CD4-positive, CD25-positive, alpha-beta regulatory T cell (primary cell): ENCODE results near the gene FUT7. TPM values are rescaled to one million over a fixed set of nuclear protein-coding genes. Genes with fewer than 3 reads are reported as not detected.
"Not testable (repeated sequence)": the region's sequence is repeated elsewhere in the genome, so short reads cannot be mapped to it uniquely, and the experiment has no call there.

Experiments
- ATAC-seq, 2 donors: fragments of 150-1000 bp; cut with Tn5 transposase; one replicate each; pipeline ENCODE4 v1.10.0; 2021; ENCODE audit warnings: low read depth in 2 of 2, moderate number of reproducible peaks in 2 of 2, moderate library complexity in 1 of 2
- DNase-seq, 3 donors: peaks; one replicate each; pipeline versions ENCODE4 v3.0.0 to v3.0.0-alpha.2; 2012 to 2022; ENCODE audit warnings: mixed read lengths in 1 of 3
- H3K27ac ChIP-seq: one replicate; pipeline ENCODE4 v1.7.0; 2013; ENCODE audit warnings: mild to moderate bottlenecking, low read length; ENCODE audit not compliant: insufficient read depth, poor library complexity, severe bottlenecking
- H3K27me3 ChIP-seq: one replicate; pipeline ENCODE4 v1.7.0; 2013; ENCODE audit warnings: low read length; ENCODE audit not compliant: control insufficient read depth, insufficient read depth
- H3K36me3 ChIP-seq: one replicate; pipeline ENCODE4 v1.7.0; 2013; ENCODE audit warnings: mild to moderate bottlenecking, low read length, moderate library complexity; ENCODE audit not compliant: control insufficient read depth, insufficient read depth
- H3K4me1 ChIP-seq: 2 replicates; pipeline ENCODE4 v1.7.0; 2013; ENCODE audit warnings: mild to moderate bottlenecking, low read length; ENCODE audit not compliant: insufficient read depth, control insufficient read depth, poor library complexity, severe bottlenecking
- H3K4me3 ChIP-seq: one replicate; pipeline ENCODE4 v1.7.0; 2013; ENCODE audit warnings: low read depth, mild to moderate bottlenecking, low read length, moderate library complexity
- H3K9me3 ChIP-seq, 2 experiments: 1 replicate in 1 of 2; 2 replicates in 1 of 2; pipeline ENCODE4 v1.7.0; 2013; ENCODE audit warnings: low read length in 2 of 2, mild to moderate bottlenecking in 1 of 2, moderate library complexity in 1 of 2; ENCODE audit not compliant: control insufficient read depth in 2 of 2
- H3K27ac Mint-ChIP-seq, 3 donors: one replicate each; pipeline ENCODE4 v1.8.0; 2020 to 2022; ENCODE audit warnings: mild to moderate bottlenecking in 3 of 3, mixed read lengths in 3 of 3, moderate library complexity in 2 of 3
- H3K27me3 Mint-ChIP-seq: one replicate; pipeline ENCODE4 v1.8.0; 2022; ENCODE audit warnings: mild to moderate bottlenecking, mixed read lengths
- H3K36me3 Mint-ChIP-seq: one replicate; pipeline ENCODE4 v1.8.0; 2020; ENCODE audit warnings: mixed read lengths
- H3K4me1 Mint-ChIP-seq, 4 donors: one replicate each; pipeline ENCODE4 v1.8.0; 2020 to 2022; ENCODE audit warnings: mixed read lengths in 4 of 4, mild to moderate bottlenecking in 1 of 4
- H3K4me3 Mint-ChIP-seq, 4 donors: one replicate each; pipeline ENCODE4 v1.8.0; 2020 to 2022; ENCODE audit warnings: mild to moderate bottlenecking in 4 of 4, mixed read lengths in 4 of 4, moderate library complexity in 3 of 4
- H3K9me3 Mint-ChIP-seq, 7 donors: one replicate each; pipeline ENCODE4 v1.8.0; 2020 to 2022; ENCODE audit warnings: mixed read lengths in 7 of 7, mild to moderate bottlenecking in 3 of 7, moderate library complexity in 2 of 7
- polyA plus RNA-seq, 4 donors: library from polyadenylated mRNA; unstranded; fragments of 300-500 nt; fragmentation: Illumina TruSeq; gene quantifications; one replicate each; pipeline ENCODE4 v1.2.3, GENCODE V29; 2021
- total RNA-seq: library from RNA; stranded (reverse); gene quantifications from one replicate; pipeline ENCODE4 v1.2.3, GENCODE V29; 2022

FUT7 gene
- total and polyA plus RNA-seq, 5 donors from 2014 or later = 15.2 to 79.0 (median 37.4) TPM

DNA sequence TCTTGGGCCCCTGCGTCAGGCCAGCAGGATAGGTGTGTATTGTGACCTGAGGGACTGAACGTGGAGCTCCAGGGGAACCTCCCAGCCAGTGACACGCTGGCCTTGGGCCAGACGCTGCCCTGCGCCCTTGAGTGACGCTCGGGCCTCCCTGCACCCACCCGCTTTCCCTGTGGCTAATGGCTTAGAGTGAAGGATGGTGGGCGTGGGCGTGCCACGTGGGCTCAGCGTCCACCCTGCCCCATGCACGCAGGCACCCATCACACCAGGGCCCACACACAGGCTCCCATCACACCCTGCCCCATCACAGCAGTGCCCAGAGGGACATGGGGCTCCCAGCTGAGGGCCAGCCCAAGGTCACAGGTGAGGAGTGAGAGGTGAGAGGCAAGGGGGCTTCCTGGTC is 5.1 kb upstream of the FUT7 start:
- Histone ChIP-seq H3K27ac (no peak overlapping the region), H3K27me3 (no peaks in the 10 kb centered on the region), H3K4me3 (no peak overlapping the region), H3K4me1 (peaks cover 32% of the 10 kb centered on the region), H3K36me3 (no peaks in the 10 kb centered on the region), H3K9me3 (no peaks in the 10 kb centered on the region)
- no peak overlapping the region for H3K27ac Mint-ChIP-seq
- H3K4me1 Mint-ChIP-seq = peaks cover 0 to 25% (median 13%) of the 10 kb centered on the region in 4 donors
- H3K27me3 Mint-ChIP-seq = no peaks in the 10 kb centered on the region
- no peaks in the 10 kb centered on the region for H3K9me3 Mint-ChIP-seq
- no peaks in the 10 kb centered on the region for H3K36me3 Mint-ChIP-seq
- ATAC-seq (no peak), DNase-seq (no peak)
- H3K4me3 Mint-ChIP-seq = no peak overlapping the region

DNA sequence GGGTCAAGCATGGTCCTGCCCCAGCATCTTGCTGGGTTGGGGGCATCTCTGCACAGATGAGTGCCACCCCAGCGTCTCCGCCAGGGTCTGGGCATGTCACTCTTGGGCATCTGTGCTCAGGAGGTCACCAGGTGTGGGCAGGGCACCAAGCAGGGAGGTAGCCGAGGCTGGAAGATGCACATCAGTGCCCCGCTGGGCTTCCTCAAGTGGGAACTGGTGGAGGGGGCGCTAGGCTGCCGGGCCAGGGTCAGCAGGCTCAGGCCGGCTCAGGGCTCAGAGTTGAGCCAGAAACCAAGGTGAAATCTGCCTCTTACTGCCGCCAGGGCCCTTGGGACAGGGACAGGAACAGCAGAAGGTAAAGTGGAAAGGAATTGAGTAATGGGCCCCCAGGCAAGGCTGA is 4.0 kb upstream of the FUT7 start:
- Mint-ChIP-seq H3K36me3 (no peaks in the 10 kb centered on the region), H3K9me3 (no peaks in the 10 kb centered on the region), H3K4me3 (no peak overlapping the region), H3K27me3 (no peaks in the 10 kb centered on the region), H3K27ac (no peak overlapping the region), H3K4me1 (peaks cover 0 to 31% (median 16%) of the 10 kb centered on the region in 4 donors)
- H3K36me3 ChIP-seq = no peaks in the 10 kb centered on the region
- H3K4me1 ChIP-seq = peaks cover 43% of the 10 kb centered on the region
- DNase-seq (no peak), ATAC-seq (no peak)
- no peak overlapping the region for H3K27ac ChIP-seq
- H3K9me3 ChIP-seq = no peaks in the 10 kb centered on the region
- H3K4me3 ChIP-seq = no peak overlapping the region
- no peaks in the 10 kb centered on the region for H3K27me3 ChIP-seq

DNA sequence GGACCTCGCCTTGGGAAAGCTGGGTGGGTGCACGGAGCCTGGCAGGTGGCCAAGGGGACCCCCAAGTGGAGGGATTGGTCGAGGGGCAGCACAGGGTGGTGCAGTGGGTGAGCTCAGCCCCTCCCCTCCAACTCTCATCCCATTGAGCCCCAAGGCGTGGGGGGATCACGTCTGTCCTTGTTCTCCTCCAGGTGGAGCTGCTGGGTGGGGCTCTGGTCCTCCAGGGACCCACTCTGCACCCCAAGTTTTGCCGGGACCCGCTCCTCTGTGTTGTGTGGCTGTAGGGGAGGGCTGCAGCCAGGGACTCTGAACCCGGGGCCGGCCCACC is 3.6 kb upstream of the FUT7 start:
- Histone ChIP-seq H3K27ac (no peak overlapping the region), H3K4me1 (peaks cover 48% of the 10 kb centered on the region), H3K9me3 (no peaks in the 10 kb centered on the region), H3K27me3 (no peaks in the 10 kb centered on the region), H3K4me3 (no peak overlapping the region), H3K36me3 (no peaks in the 10 kb centered on the region)
- H3K9me3 Mint-ChIP-seq = no peaks in the 10 kb centered on the region
- peaks cover 0 to 36% (median 19%) of the 10 kb centered on the region in 4 donors for H3K4me1 Mint-ChIP-seq
- H3K27me3 Mint-ChIP-seq = no peaks in the 10 kb centered on the region
- H3K27ac Mint-ChIP-seq = peak overlapping the region in 2 of 3 donors; percentile 35 to 79
- DNase-seq (no peak), ATAC-seq (no peak)
- H3K36me3 Mint-ChIP-seq = no peaks in the 10 kb centered on the region
- H3K4me3 Mint-ChIP-seq = peak overlapping the region in 2 of 4 donors; percentile 91 to 94

DNA sequence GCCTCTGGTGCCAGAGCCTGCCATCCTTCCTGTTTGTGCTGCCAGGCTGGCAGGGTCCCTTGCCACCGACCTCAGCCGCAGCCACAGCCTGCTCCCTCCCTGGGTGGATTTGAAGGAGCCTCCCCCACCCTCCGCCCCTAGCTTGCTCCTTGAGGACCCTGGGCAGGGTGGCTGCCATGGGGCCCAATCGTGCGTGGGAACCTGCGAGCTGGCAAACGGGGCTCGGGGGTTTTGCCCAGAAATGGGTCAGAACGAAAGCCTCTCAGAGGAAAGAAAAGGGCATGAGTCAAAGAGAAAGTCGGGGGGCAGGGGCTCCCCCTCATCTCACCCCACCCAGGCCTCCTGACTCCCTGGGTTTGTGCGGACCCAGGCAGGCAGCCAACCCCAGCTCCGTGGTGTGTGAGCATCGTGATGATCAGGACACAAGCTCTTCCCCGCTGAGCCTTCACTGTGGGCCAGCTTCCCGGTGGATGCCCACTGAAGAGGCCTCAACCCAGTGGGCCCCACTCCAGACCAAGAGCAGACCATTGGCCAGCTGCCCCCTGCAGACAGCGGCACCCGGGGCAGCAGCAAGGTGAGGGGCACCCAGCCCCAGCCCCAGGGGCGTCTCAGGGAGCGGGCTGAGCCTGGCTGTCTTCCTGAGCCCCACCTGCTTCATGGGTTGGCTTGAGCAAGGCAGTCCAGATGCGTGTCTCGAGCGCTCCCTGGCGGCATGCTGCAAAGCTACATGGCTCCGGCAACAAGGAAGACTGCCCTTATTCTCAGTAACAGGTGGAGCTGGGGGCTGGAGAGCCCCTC is 3.0 kb upstream of the FUT7 start:
- Mint-ChIP-seq H3K27me3 (no peaks in the 10 kb centered on the region), H3K4me3 (peak overlapping the region; percentile 78 to 94 (median 86)), H3K36me3 (no peaks in the 10 kb centered on the region), H3K27ac (peak overlapping the region in 2 of 3 donors; percentile 35 to 94), H3K9me3 (no peaks in the 10 kb centered on the region), H3K4me1 (peaks cover 0 to 38% (median 20%) of the 10 kb centered on the region in 4 donors)
- Histone ChIP-seq H3K4me3 (peak overlapping the region; percentile 37), H3K4me1 (peaks cover 53% of the 10 kb centered on the region), H3K9me3 (no peaks in the 10 kb centered on the region), H3K27me3 (no peaks in the 10 kb centered on the region), H3K36me3 (no peaks in the 10 kb centered on the region), H3K27ac (peak overlapping the region; percentile 82)
- ATAC-seq (peak; percentile 80 to 86), DNase-seq (peak; percentile 79 to 95 (median 86))

DNA sequence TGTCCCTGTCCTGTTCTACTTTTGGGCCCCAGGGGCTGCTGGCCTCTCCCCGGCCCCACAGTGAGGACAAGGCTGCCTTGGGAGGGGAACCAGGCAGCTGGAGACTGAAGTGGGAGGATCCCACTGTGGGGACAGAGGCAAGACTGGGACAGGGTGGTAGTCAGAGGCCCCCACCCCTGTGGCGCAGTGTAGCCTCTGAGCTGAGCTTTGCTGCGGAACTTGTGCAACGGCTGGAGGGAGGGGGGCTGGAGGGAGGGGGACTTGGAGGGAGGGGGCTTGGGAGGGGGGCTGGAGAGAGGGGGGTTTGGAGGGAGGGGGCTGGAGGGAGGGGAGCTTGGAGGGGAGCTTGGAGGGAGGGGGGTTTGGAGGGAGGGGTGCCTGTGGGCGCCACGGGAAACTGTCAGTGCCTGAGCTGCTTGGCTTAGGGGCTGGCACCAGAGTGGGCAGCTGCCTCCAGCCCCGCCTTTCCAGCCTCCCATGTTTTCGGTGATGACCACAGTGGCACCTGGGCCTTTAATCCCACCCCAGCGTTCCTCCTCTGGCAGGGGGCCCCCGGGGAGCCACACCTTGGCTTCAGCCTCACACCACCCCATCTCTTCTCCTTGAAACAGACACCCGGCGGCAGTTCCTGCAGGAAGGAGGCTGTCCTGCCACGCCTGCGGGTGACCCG is 2.3 kb upstream of the FUT7 start:
- H3K36me3 ChIP-seq = no peaks in the 10 kb centered on the region
- DNase-seq = no peak
- peak overlapping the region; percentile 82 for H3K27ac ChIP-seq
- Mint-ChIP-seq H3K27ac (peak overlapping the region in 1 of 3 donors; percentile 94), H3K9me3 (no peaks in the 10 kb centered on the region), H3K36me3 (no peaks in the 10 kb centered on the region), H3K4me1 (peaks cover 0 to 45% (median 23%) of the 10 kb centered on the region in 4 donors), H3K27me3 (no peaks in the 10 kb centered on the region), H3K4me3 (peak overlapping the region; percentile 81 to 97 (median 88))
- no peak overlapping the region for H3K4me3 ChIP-seq
- no peak for ATAC-seq
- H3K9me3 ChIP-seq = no peaks in the 10 kb centered on the region
- H3K4me1 ChIP-seq = peaks cover 61% of the 10 kb centered on the region
- H3K27me3 ChIP-seq = no peaks in the 10 kb centered on the region

DNA sequence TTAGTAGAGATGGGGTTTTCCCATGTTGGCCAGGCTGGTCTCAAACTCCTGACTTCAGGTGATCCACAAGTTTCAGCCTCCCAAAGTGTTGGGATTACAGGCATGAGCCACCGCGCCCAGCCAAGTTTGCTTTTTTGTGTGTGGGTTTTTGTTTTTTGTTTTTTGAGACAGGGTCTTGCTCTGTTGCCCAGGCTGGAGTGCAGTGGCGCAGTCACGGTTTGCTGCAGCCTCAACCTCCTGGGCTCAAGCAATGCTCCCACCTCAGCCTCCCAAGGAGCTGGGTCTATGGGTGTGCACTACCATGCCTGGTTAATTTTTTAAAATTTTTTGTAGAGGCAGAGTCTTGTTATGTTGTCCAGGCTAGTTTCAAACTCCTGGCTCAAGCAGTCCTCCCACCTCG is 1.6 kb upstream of the FUT7 start:
- H3K9me3 ChIP-seq, H3K36me3 Mint-ChIP-seq, H3K36me3 ChIP-seq, ATAC-seq, H3K27me3 ChIP-seq, DNase-seq, H3K27me3 Mint-ChIP-seq, H3K9me3 Mint-ChIP-seq: not testable (repeated sequence)
- peak overlapping the region; percentile 74 for H3K27ac ChIP-seq
- H3K27ac Mint-ChIP-seq = peak overlapping the region; percentile 62 to 83 (median 76)
- peaks cover 67% of the 10 kb centered on the region for H3K4me1 ChIP-seq
- peak overlapping the region; percentile 35 for H3K4me3 ChIP-seq
- H3K4me1 Mint-ChIP-seq = peaks cover 0 to 52% (median 23%) of the 10 kb centered on the region in 4 donors
- H3K4me3 Mint-ChIP-seq = peak overlapping the region; percentile 76 to 97 (median 88)

DNA sequence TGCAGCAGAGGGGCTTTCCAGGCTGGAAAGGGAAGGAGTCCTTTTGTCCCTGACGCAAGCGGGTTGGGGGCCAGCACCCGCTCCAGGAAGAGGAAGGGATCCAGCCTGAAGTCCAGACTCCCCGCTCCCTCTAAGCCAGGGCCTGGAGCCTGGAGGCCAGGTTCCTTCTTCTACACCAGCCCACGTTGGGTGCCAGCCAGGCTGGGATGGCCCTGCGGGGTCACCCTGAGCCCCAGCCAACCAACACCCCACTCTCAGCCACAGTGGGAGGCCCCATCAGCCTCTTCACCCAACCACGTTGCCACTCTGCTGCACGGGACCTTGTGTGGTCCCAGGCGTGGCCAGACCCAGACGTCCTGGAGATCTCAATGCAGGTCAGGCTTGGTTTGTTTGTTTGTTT is 970 bp upstream of the FUT7 start:
- H3K36me3 ChIP-seq = no peaks in the 10 kb centered on the region
- H3K4me1 ChIP-seq = peaks cover 68% of the 10 kb centered on the region
- no peaks in the 10 kb centered on the region for H3K27me3 ChIP-seq
- H3K27ac ChIP-seq = peak overlapping the region; percentile 74
- ATAC-seq (no peak), DNase-seq (peak in 1 of 3 donors; percentile 27)
- H3K4me3 ChIP-seq = peak overlapping the region; percentile 26
- H3K4me3 Mint-ChIP-seq = peak overlapping the region; percentile 76 to 97 (median 88)
- no peaks in the 10 kb centered on the region for H3K36me3 Mint-ChIP-seq
- peaks cover 0 to 52% (median 23%) of the 10 kb centered on the region in 4 donors for H3K4me1 Mint-ChIP-seq
- no peaks in the 10 kb centered on the region for H3K9me3 ChIP-seq
- H3K27me3 Mint-ChIP-seq = no peaks in the 10 kb centered on the region
- H3K27ac Mint-ChIP-seq = peak overlapping the region in 2 of 3 donors; percentile 62 to 76
- H3K9me3 Mint-ChIP-seq = no peaks in the 10 kb centered on the region
